DND-41 (cell line): ENCODE measurements around the gene MDP1.
"Not testable (repeated sequence)": the region's sequence is repeated elsewhere in the genome, so short reads cannot be mapped to it uniquely, and the experiment has no call there.

Source experiments
- ATAC-seq: fragments of 200-7000 bp; cut with Tn5 transposase; 3 replicates; pipeline ENCODE4 v1.9.1; 2021; ENCODE audit warnings: low read depth; ENCODE audit not compliant: insufficient read depth
- DNase-seq: peaks from one replicate; pipeline ENCODE4 v3.0.0-alpha.2; 2020
- H2AFZ ChIP-seq: 2 replicates; pipeline ENCODE4 v1.6.0; 2012; ENCODE audit warnings: low read depth, low read length
- H3K27ac ChIP-seq: 2 replicates; pipeline ENCODE4 v1.5.1; 2012; ENCODE audit warnings: low read length, inconsistent platforms
- H3K27me3 ChIP-seq: fragments of 200-600 bp; sonication (generic); 2 replicates; pipeline ENCODE4 v1.6.0; 2012; ENCODE audit warnings: low read length, mild to moderate bottlenecking, inconsistent platforms; ENCODE audit not compliant: insufficient read depth, poor library complexity
- H3K36me3 ChIP-seq: 2 replicates; pipeline ENCODE4 v1.5.1; 2012; ENCODE audit warnings: low read length, inconsistent platforms; ENCODE audit not compliant: insufficient read depth
- H3K4me1 ChIP-seq: 2 replicates; pipeline ENCODE4 v1.5.1; 2012; ENCODE audit warnings: mild to moderate bottlenecking, low read length; ENCODE audit not compliant: insufficient read depth
- H3K4me2 ChIP-seq: 2 replicates; pipeline ENCODE4 v1.6.0; 2012; ENCODE audit warnings: mild to moderate bottlenecking, moderate library complexity, low read length, inconsistent platforms; ENCODE audit not compliant: insufficient read depth
- H3K4me3 ChIP-seq, 2 experiments: fragments of 200-600 bp in 1 of 2; shearing (Covaris generic) in 1 of 2; 2 replicates each; pipeline ENCODE4 v1.5.1; 2012 to 2016; ENCODE audit warnings: inconsistent platforms in 2 of 2, low read length in 2 of 2, mild to moderate bottlenecking in 2 of 2, low read depth in 1 of 2, moderate library complexity in 1 of 2
- H3K79me2 ChIP-seq: 2 replicates; pipeline ENCODE4 v1.6.0; 2012; ENCODE audit warnings: low read length, inconsistent platforms; ENCODE audit not compliant: insufficient read depth
- H3K9ac ChIP-seq: 2 replicates; pipeline ENCODE4 v1.6.0; 2012; ENCODE audit warnings: low read depth, mild to moderate bottlenecking, inconsistent platforms, low read length, moderate library complexity
- H3K9me3 ChIP-seq: 2 replicates; pipeline ENCODE4 v1.5.1; 2012; ENCODE audit warnings: low read length, moderate library complexity, mild to moderate bottlenecking, inconsistent platforms; ENCODE audit not compliant: insufficient read depth, severe bottlenecking
- H4K20me1 ChIP-seq: 2 replicates; pipeline ENCODE4 v1.6.0; 2012; ENCODE audit warnings: low read length; ENCODE audit not compliant: insufficient read depth
- EZH2 ChIP-seq: IDR thresholded peaks from 3 replicates; pipeline ENCODE4 v1.6.1; 2012; ENCODE audit warnings: borderline replicate concordance, low read depth, mild to moderate bottlenecking, moderate library complexity, low read length, inconsistent platforms; ENCODE audit not compliant: severe bottlenecking
- TF ChIP-seq, protein P1 (sequence below): IDR thresholded peaks from 2 replicates; pipeline ENCODE4 v1.5.1; 2012; ENCODE audit warnings: borderline replicate concordance, low read length, moderate library complexity, mild to moderate bottlenecking; ENCODE audit not compliant: poor library complexity, severe bottlenecking; ENCODE audit errors: extremely low read depth

Gene MDP1

DNA sequence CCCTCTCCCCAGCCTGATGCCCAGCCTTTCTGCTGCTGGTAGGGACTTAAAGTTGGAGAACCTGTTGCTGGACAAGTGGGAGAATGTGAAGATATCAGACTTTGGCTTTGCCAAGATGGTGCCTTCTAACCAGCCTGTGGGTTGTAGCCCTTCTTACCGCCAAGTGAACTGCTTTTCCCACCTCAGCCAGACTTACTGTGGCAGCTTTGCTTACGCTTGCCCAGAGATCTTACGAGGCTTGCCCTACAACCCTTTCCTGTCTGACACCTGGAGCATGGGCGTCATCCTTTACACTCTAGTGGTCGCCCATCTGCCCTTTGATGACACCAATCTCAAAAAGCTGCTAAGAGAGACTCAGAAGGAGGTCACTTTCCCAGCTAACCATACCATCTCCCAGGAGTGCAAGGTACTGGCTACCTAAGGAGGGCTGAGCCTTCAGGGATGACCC is 8.7 kb downstream of the MDP1 start:
- Histone ChIP-seq H3K27me3 (no peaks in the 10 kb centered on the region), H3K9ac (no peak overlapping the region), H3K36me3 (peaks cover 78% of the 10 kb centered on the region), H3K9me3 (peaks cover 3% of the 10 kb centered on the region), H3K4me3 (no peak overlapping the region), H4K20me1 (no peaks in the 10 kb centered on the region), H2AFZ (no peak overlapping the region), H3K27ac (no peak overlapping the region), H3K4me2 (no peak overlapping the region), H3K4me1 (peaks cover 11% of the 10 kb centered on the region), H3K79me2 (peaks cover 18% of the 10 kb centered on the region)
- DNase-seq (no peak), ATAC-seq (no peak)
- no peak for TF ChIP-seq EZH2
- TF ChIP-seq, protein P1, sequence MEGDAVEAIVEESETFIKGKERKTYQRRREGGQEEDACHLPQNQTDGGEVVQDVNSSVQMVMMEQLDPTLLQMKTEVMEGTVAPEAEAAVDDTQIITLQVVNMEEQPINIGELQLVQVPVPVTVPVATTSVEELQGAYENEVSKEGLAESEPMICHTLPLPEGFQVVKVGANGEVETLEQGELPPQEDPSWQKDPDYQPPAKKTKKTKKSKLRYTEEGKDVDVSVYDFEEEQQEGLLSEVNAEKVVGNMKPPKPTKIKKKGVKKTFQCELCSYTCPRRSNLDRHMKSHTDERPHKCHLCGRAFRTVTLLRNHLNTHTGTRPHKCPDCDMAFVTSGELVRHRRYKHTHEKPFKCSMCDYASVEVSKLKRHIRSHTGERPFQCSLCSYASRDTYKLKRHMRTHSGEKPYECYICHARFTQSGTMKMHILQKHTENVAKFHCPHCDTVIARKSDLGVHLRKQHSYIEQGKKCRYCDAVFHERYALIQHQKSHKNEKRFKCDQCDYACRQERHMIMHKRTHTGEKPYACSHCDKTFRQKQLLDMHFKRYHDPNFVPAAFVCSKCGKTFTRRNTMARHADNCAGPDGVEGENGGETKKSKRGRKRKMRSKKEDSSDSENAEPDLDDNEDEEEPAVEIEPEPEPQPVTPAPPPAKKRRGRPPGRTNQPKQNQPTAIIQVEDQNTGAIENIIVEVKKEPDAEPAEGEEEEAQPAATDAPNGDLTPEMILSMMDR, result no peak

DNA sequence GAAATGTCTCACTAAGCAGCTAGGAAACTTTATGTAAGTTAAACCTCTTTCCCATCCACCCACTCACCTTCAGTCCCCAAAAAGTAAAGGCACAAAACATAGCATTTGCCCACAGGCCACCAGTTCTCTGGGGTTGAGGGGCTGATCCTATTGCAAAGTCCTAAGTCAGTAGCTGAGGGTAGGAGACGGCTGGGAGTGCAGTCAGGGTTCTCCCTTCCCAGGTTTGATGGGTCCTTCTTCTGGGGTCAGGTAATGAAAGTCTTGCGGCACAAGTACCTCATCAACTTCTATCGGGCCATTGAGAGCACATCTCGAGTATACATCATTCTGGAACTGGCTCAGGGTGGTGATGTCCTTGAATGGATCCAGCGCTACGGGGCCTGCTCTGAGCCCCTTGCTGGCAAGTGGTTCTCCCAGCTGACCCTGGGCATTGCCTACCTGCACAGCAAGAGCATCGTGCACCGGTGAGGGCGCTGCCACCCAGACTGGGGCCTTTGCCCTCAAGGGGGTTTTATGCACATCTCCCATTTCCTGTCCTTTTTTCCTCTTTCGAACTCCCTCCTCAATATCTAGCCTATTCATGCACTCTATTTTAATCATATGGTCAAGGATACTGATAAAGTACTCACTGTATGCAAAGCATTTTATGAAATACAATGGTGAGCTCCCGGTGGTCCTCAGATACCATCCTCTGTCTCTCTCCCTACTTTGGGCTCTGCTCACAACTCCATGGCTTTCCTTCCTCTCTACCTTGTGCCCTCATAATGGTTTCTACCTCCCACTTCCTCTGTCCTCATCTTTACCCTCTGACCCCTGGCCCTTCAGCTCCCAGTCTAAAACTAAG is 9.4 kb downstream of the MDP1 start:
- H3K4me1 ChIP-seq, result peaks cover 4% of the 10 kb centered on the region
- no peak for ATAC-seq
- peaks cover 15% of the 10 kb centered on the region for H3K79me2 ChIP-seq
- peaks cover 79% of the 10 kb centered on the region for H3K36me3 ChIP-seq
- DNase-seq, result no peak
- no peak for TF ChIP-seq EZH2
- TF ChIP-seq, protein P1, result no peak
- H3K27me3 ChIP-seq, result no peaks in the 10 kb centered on the region
- no peak overlapping the region for H3K9ac ChIP-seq
- H3K9me3 ChIP-seq, result peaks cover 5% of the 10 kb centered on the region
- H3K4me2 ChIP-seq, result no peak overlapping the region
- H2AFZ ChIP-seq, result no peak overlapping the region
- no peak overlapping the region for H3K27ac ChIP-seq
- H4K20me1 ChIP-seq, result no peaks in the 10 kb centered on the region
- H3K4me3 ChIP-seq, result no peak overlapping the region

DNA sequence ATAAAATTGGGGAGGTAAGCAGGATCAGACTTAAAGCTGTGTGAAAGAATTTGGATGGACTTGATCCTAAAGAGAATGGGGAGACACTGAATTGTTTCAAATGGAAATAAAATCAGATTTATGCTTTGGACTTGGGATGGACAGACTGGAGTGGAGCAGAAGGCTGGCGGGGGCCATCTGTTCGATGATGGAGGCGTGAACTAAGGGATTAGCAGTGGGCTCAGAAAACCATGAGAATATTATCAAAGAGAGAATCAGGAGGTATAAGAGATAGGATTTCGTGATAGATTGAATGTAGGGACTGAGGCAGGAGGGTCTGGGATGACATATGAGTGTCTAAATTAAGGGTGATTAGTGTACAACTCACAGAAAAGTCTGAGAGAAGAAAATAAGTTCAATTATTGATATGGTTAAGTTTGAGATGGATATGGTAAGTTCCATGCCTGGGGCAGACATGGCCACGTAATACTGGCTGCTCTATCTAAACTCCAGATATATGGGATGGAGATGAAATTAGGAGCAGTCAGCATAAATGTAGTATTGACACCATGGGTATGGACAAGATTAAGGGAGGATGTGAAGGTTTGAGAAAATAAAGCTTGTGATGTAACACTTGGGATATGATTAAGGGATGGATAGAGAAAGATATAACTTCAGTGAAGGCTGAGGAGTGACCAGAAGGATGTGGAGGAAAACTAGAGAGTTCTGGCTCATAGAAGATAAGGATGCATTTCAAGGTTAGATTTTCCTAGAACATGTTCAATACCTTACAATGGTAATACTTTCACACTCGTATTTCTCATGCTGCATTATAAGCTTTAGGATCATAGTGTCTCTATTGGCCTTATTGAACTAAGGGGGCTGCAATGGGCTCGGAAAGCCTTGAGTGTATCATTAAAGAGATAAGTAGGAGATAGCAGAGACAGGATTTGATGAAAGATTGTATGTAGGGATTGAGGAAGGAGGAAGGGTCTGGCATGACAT is 11.4 kb downstream of the MDP1 start:
- H3K27ac ChIP-seq, result no peak overlapping the region
- TF ChIP-seq, protein P1, result no peak
- TF ChIP-seq EZH2, result no peak
- no peak overlapping the region for H3K9ac ChIP-seq
- H3K4me1 ChIP-seq, result no peaks in the 10 kb centered on the region
- H3K27me3 ChIP-seq, result no peaks in the 10 kb centered on the region
- peaks cover 72% of the 10 kb centered on the region for H3K36me3 ChIP-seq
- ATAC-seq, result no peak
- H3K9me3 ChIP-seq, result peaks cover 5% of the 10 kb centered on the region
- DNase-seq, result no peak
- H3K79me2 ChIP-seq, result peaks cover 4% of the 10 kb centered on the region; the same call in 1 of the 2 replicates
- no peaks in the 10 kb centered on the region for H4K20me1 ChIP-seq
- H3K4me2 ChIP-seq, result no peak overlapping the region
- no peak overlapping the region for H3K4me3 ChIP-seq
- no peak overlapping the region for H2AFZ ChIP-seq

DNA sequence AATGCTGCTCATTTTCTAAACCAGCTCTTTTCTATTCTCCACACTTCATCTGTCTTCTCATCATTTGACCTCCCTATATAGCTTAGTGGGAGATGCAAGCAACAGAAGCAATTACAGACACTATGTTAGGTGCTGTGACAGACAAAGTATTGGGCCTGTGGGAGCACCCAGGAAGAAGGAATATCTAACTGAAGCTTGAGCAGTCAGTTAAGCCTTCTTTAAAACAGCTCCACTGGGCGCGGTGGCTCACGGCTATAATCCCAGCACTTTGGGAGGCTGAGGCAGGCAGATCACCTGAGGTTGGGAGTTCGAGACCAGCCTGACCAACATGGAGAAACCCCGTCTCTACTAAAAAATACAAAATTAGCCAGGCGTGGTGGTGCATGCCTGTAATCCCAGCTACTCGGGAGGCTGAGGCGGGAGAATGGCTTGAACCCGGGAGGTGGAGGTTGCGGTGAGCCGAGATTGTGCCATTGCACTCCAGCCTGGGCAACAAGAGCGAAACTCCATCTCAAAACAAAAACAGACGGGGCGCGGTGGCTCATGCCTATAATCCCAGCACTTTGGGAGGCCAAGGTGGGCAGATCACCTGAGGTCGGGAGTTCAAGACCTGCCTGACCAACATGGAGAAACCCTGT is 12.5 kb downstream of the MDP1 start:
- not testable (repeated sequence) for H2AFZ ChIP-seq, ATAC-seq, H3K4me3 ChIP-seq, DNase-seq, H4K20me1 ChIP-seq, H3K9me3 ChIP-seq, H3K4me2 ChIP-seq, H3K27ac ChIP-seq, H3K9ac ChIP-seq, H3K79me2 ChIP-seq, H3K27me3 ChIP-seq, H3K4me1 ChIP-seq
- H3K36me3 ChIP-seq, result peaks cover 65% of the 10 kb centered on the region

DNA sequence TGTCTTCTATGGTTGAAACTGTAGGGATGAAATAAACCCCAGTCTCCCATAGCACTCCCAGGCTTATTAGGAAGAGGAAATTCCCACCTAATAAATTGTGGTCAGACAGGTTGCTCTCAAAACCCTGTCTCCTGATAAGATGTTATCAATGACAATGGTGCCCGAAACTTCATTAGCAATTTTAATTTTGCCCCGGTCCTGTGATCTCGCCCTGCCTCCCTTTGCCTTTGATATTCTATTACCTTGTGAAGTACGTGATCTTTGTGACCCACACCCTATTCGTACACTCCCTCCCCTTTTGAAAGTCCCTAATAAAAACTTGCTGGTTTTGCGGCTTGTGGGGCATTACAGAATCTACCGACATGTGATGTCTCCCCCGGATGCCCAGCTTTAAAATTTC is 13.3 kb downstream of the MDP1 start:
- H3K4me2 ChIP-seq, H3K9ac ChIP-seq, DNase-seq, H4K20me1 ChIP-seq, H3K4me3 ChIP-seq, H3K27ac ChIP-seq, H2AFZ ChIP-seq, ATAC-seq, H3K4me1 ChIP-seq, H3K27me3 ChIP-seq, H3K9me3 ChIP-seq, H3K79me2 ChIP-seq: not testable (repeated sequence)
- H3K36me3 ChIP-seq, result peaks cover 56% of the 10 kb centered on the region
